HUES48 (cell line): ENCODE results near the gene WDFY4.

ENCODE experiments used
- H3K27ac ChIP-seq: one replicate; pipeline ENCODE4 v1.7.0; 2013; ENCODE audit warnings: low read depth, low read length, inconsistent platforms
- H3K27me3 ChIP-seq: 2 replicates; pipeline ENCODE4 v1.6.1; 2013; ENCODE audit warnings: mild to moderate bottlenecking, low read length; ENCODE audit not compliant: control insufficient read depth, insufficient read depth
- H3K36me3 ChIP-seq: 2 replicates; pipeline ENCODE4 v1.6.1; 2013; ENCODE audit warnings: low read length; ENCODE audit not compliant: control insufficient read depth, insufficient read depth
- H3K4me1 ChIP-seq: 2 replicates; pipeline ENCODE4 v1.6.1; 2013; ENCODE audit warnings: mild to moderate bottlenecking, low read length; ENCODE audit not compliant: control insufficient read depth, insufficient read depth
- H3K4me3 ChIP-seq: 2 replicates; pipeline ENCODE4 v1.5.1; 2013; ENCODE audit warnings: mild to moderate bottlenecking, low read depth, low read length
- H3K9ac ChIP-seq: 2 replicates; pipeline ENCODE4 v1.6.1; 2013; ENCODE audit warnings: mild to moderate bottlenecking, low read depth, low read length, moderate library complexity
- H3K9me3 ChIP-seq: 2 replicates; pipeline ENCODE4 v1.6.1; 2013; ENCODE audit warnings: low read length; ENCODE audit not compliant: control insufficient read depth, insufficient read depth

The WDFY4 gene

GRCh38 chr10:48767373-48768143 lies 82.9 kb downstream of the WDFY4 start:
- Histone ChIP-seq H3K9me3 (no peaks in the 10 kb centered on the region), H3K27me3 (no peaks in the 10 kb centered on the region), H3K4me1 (0 out of 2 replicates have a peak, but pooled peaks cover 11% of the 10 kb centered on the region), H3K9ac (no peak overlapping the region), H3K36me3 (no peaks in the 10 kb centered on the region), H3K27ac (no peak overlapping the region), H3K4me3 (no peak overlapping the region)

GRCh38 chr10:48768144-48768766 lies 83.6 kb downstream of the WDFY4 start:
- Histone ChIP-seq H3K27me3 (no peaks in the 10 kb centered on the region), H3K9ac (no peak overlapping the region), H3K27ac (no peak overlapping the region), H3K4me1 (0 out of 2 replicates have a peak, but pooled peaks cover 11% of the 10 kb centered on the region), H3K36me3 (no peaks in the 10 kb centered on the region), H3K9me3 (no peaks in the 10 kb centered on the region), H3K4me3 (no peak overlapping the region)

DNA sequence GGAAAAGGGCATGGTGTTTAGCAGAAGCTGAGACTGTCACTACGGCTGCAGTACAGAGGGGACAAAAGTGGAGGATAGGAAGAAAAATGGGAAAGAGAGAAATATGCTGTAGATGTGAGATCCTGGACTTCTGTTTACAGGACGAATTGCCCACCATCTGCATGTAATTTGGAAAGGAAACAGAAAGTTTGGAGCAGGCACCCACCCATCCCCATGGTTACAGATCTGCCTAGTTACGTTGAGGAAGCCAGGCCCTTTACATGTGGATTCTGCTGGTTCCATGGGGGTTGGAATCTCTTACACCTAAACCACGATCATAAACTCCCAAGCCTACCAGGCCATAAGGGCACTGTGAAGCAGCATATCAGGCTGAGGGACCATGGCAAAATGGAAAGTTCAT lies 84.3 kb downstream of the WDFY4 start:
- no peaks in the 10 kb centered on the region for H3K9me3 ChIP-seq
- no peaks in the 10 kb centered on the region for H3K27me3 ChIP-seq
- H3K36me3 ChIP-seq, result no peaks in the 10 kb centered on the region
- H3K9ac ChIP-seq, result no peak overlapping the region
- H3K4me3 ChIP-seq, result no peak overlapping the region
- 0 out of 2 replicates have a peak, but pooled peaks cover 11% of the 10 kb centered on the region for H3K4me1 ChIP-seq
- H3K27ac ChIP-seq, result no peak overlapping the region

DNA sequence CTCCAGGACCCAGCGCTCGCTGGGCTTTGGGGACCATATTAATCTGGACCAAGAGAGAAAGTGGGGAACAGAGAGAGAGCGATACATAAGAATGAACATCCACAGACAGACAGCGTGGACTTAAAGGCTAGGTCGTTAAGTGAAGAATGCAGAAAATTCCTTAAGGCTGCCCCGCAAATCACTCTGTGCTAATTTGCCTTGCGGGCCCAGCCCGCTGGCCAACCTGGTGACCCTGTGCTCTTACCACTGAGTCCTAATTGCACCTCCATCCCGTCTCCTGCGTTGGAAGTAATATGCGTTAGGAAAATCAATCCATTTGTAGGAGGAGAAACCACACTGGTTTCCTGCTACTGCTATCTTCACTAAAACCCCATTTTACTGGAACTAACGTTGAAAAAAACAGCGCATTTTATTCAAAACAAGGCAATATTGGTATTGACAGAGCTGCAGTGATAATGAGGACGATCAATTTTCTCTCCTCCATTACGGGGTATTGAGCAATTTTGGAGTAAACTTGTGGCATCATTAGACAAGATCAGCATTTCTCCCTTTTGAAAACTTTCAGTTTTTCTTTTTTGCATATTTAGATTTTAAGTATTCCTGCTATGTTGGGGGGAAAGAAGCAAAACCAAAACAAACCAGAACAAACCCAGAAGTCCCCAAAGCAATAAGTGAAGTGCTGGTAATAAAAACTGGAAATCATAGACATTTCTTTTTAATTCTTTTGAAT lies 85.2 kb downstream of the WDFY4 start:
- no peaks in the 10 kb centered on the region for H3K36me3 ChIP-seq

GRCh38 chr10:48770561-48771089 lies 86.0 kb downstream of the WDFY4 start:
- no peak overlapping the region for H3K4me3 ChIP-seq
- no peaks in the 10 kb centered on the region for H3K27me3 ChIP-seq
- H3K27ac ChIP-seq, result no peak overlapping the region
- H3K4me1 ChIP-seq, result 0 out of 2 replicates have a peak, but pooled peaks cover 11% of the 10 kb centered on the region
- no peak overlapping the region for H3K9ac ChIP-seq
- no peaks in the 10 kb centered on the region for H3K36me3 ChIP-seq
- H3K9me3 ChIP-seq, result no peaks in the 10 kb centered on the region

More for the DNA sequence above, 85.2 kb downstream of the WDFY4 start:
- Histone ChIP-seq H3K9me3 (no peaks in the 10 kb centered on the region), H3K4me3 (no peak overlapping the region), H3K27ac (no peak overlapping the region), H3K27me3 (no peaks in the 10 kb centered on the region), H3K9ac (no peak overlapping the region), H3K4me1 (0 out of 2 replicates have a peak, but pooled peaks cover 11% of the 10 kb centered on the region)

DNA sequence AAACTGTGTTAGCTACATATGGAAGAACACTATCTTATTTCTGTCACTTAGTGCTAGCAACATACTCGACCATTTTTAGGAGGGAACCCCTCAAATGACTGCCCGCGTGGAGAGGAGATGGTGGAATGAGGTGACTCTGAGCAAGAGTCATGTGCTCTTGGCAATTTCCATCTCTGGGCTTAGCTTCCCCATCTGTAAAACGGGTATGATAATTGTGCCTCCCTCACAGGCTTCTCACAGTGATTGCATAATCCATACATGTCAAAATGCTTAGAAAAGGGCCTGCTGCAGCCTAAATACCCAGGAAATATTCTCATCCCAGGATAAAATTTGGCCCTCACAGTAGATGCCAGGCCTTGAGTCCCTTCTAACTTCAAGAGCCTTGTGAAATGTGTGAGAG lies 86.6 kb downstream of the WDFY4 start:
- Histone ChIP-seq H3K4me1 (0 out of 2 replicates have a peak, but pooled peaks cover 11% of the 10 kb centered on the region), H3K27ac (no peak overlapping the region), H3K27me3 (no peaks in the 10 kb centered on the region), H3K4me3 (no peak overlapping the region), H3K9me3 (no peaks in the 10 kb centered on the region), H3K36me3 (no peaks in the 10 kb centered on the region), H3K9ac (no peak overlapping the region)

DNA sequence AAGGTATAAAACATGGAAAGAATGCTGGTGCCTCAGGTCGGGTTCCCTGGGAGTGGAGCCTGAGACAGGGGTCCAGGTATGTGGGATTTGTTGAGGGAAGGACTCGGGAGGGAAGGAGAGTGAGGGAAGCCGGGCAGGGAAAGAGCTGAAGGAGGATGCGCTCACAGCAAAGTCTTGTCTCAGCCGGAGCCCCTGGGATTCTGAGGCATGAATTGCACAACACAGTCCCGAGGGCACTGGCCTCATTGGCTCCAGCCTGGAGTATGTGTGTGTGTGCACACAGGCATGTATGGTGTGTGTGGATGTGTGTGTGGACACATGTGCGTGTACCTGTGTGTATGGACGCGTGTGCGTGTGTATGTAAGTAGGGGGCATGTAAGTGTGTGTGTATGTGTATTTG lies 87.4 kb downstream of the WDFY4 start:
- no peak overlapping the region for H3K4me3 ChIP-seq
- H3K4me1 ChIP-seq, result 0 out of 2 replicates have a peak, but pooled peaks cover 11% of the 10 kb centered on the region
- no peaks in the 10 kb centered on the region for H3K27me3 ChIP-seq
- H3K9me3 ChIP-seq, result no peaks in the 10 kb centered on the region
- no peak overlapping the region for H3K9ac ChIP-seq
- no peak overlapping the region for H3K27ac ChIP-seq
- H3K36me3 ChIP-seq, result no peaks in the 10 kb centered on the region

- no peaks in the 10 kb centered on the region for H3K9me3 ChIP-seq
- H3K4me1 ChIP-seq, result 0 out of 2 replicates have a peak, but pooled peaks cover 11% of the 10 kb centered on the region
- no peaks in the 10 kb centered on the region for H3K36me3 ChIP-seq
- H3K9ac ChIP-seq, result no peak overlapping the region
- no peak overlapping the region for H3K4me3 ChIP-seq
- H3K27ac ChIP-seq, result no peak overlapping the region
- no peaks in the 10 kb centered on the region for H3K27me3 ChIP-seq
Observed at GRCh38 chr10:48773580-48773979, 88.9 kb downstream of the WDFY4 start.

DNA sequence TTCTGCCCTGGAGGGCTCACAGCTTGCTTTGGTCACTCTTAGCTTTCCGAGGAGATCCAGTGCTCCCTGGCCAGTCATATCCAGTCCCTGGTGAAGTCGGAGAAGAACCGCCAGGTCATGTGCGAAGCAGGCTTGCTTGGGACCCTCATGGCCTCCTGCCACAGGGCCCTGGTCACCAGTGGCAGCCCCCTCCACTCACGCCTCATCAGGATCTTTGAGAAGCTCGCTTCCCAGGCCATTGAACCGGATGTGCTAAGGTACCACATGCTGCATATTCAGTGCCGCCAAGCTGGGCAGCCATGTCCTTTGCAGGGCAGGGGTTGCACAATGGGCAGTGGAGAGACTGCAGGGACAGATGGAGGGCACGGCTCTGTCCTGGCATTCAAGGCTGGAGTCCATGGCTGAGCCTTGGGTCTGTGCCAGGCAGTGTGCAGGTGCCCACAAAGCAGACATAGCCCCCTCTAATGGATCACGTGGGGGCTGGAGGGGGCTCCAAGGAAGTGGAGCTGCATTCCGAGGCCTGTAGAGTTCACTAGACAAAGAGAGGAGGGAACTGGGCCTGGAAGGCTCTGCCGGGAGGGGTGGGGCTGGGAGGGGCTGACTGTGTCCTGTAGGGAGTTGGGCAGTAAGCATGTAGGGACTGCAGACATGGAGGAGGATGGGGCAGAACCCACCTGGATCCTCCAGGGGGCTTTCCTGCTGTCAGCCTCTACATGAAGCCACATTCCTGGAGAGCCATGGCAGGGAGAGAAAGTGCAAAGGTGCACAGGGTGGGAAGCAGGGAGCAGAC lies 89.9 kb downstream of the WDFY4 start:
- Histone ChIP-seq H3K27me3 (no peaks in the 10 kb centered on the region), H3K27ac (no peak overlapping the region), H3K4me3 (no peak overlapping the region), H3K36me3 (no peaks in the 10 kb centered on the region), H3K4me1 (0 out of 2 replicates have a peak, but pooled peaks cover 7% of the 10 kb centered on the region), H3K9me3 (no peaks in the 10 kb centered on the region), H3K9ac (no peak overlapping the region)

DNA sequence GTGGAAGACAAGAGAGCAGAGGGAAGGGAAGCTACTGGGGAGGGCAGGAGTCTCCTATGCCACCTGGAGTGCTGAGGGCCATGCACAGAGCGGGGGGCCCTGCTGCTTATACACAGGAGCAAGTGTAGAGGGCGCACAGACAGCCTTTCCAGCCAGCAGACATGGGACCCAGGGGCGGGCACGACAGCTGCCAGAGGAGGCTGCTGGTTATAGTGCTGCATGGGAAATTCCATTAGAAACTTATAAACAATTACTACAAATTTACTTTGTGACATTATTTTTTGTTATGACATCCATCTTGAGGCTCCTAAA lies 90.5 kb downstream of the WDFY4 start:
- Histone ChIP-seq H3K4me3 (no peak overlapping the region), H3K27ac (no peak overlapping the region), H3K4me1 (0 out of 2 replicates have a peak, but pooled peaks cover 1% of the 10 kb centered on the region), H3K9ac (no peak overlapping the region), H3K9me3 (no peaks in the 10 kb centered on the region), H3K27me3 (no peaks in the 10 kb centered on the region), H3K36me3 (no peaks in the 10 kb centered on the region)
